Fibroblast of skin of right quadriceps (primary cell): Measurements from ENCODE around the gene ZFHX3.

Experiments used
- DNase-seq: peaks from one replicate; pipeline ENCODE4 v3.0.0-alpha.2; 2013

ZFHX3 gene

GRCh38 chr16:72865258-72865657 is 182.7 kb downstream of the ZFHX3 start:
- no peak for DNase-seq

- no peak for DNase-seq
Observed at GRCh38 chr16:72864130-72864833, 183.6 kb downstream of the ZFHX3 start.

DNA sequence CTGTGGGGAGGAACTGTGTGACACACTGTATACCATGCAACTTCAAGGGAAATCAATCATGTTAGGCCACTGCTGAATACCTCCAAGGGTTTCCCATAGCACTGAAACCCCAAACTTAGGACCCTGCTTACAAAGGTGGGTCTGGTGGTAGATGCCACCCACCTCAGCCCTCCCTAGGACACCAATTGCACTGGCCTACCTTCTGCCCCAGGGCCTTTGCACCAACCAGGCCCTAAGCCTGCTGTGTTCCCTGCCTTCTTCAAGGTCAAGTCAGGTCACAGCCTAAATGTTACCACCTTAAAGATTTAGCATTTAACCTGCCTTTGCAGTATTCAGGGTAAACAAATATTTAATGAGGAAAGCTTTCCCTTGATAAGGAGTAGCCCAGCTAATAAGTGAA is 185.8 kb downstream of the ZFHX3 start:
- DNase-seq, result no peak

GRCh38 chr16:72860726-72861562 is 187.0 kb downstream of the ZFHX3 start:
- no peak for DNase-seq

DNA sequence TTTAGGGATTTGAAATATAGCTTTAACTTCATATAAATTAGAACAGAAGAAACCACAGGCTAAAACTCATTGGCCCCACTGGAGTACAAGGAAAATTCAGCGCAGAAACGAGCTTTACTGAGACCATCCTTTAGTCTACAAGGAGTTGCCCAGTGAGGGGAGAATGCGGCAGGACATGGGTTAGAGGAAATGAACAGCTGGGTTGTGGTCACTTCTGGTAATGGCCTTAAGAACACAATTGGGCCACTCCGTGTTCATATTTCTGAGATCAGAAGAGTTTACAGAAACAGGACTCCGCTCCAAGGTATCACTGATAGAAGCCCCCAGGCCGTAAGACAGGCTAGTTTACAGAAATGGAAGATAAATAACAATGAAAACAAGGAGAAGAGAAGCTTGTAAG is 188.3 kb downstream of the ZFHX3 start:
- DNase-seq, result no peak

DNA sequence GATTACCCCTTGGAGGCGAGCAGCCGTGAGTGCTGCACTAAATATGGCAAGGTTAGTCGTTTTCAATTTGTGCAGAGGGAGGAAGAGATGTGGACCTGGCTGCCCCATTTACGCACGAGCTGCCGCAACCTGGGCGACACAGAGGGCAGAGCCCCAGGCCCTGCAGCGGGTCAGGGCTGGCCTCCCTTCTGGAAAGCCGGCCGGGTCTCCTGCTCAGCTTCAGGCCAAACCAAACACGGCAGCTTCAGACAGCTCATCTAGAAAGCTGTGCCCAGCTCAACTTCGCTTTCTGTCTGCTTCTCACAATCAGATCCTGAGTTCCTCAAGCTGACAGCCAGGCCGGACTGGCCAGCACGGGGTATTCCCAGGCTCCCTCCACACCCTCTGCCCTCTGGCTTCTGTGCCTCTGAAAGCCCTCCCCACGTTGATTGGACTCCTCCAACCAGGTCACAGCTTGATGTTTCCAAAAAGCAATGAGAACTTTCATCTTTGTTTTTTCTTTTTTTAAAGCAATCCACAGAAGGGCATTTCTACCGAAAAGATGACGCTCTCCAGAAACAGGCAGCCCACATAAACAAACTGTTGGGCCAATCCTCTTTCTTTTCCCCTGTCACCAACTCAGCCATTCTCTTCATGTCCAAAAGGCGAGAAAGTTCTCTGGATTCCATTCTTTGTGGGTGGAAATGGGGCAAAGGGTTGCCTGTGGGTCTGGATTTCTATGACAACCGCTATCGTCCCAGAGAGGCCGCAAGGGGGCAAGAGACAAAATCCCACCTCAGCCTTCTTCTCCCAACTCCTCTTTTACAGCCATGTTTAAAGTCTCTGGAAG is 189.0 kb downstream of the ZFHX3 start:
- no peak for DNase-seq

- no peak for DNase-seq
Observed at GRCh38 chr16:72857834-72858664, 189.9 kb downstream of the ZFHX3 start.

- DNase-seq, result no peak
Observed at GRCh38 chr16:72856797-72857196, 191.1 kb downstream of the ZFHX3 start.

DNA sequence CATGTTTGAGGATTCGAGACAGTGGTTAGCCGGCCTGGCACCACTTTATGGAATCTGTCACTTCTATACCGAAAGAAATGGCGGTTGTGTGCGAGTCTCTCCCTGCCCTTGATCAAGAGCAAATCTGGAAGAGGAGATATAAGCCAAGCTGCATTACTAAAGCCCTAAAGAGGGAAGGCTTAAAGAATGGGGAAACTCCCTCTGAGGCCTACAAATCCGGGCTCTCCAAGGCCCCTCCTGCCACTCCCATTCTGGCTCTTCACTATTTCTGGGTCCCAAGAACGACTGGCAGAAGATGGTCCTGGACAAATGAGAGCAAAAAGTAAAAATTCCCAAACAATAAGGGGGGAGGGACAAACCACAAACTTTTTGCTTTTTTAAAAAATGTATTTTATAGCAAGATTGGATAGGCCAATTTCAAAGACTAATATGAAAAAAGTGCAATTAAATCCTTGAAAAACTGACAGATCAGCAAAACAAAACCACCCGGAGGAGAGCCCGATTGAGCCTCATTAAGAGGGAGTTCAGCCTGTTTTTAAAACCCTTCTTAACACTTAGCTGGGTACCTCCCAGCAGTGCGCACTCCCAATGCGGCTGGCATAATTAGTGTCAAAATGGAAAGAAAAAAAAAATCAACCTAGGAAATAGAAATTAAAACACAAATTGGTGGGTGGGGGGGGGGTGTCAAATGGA is 193.5 kb downstream of the ZFHX3 start:
- DNase-seq, result no peak

DNA sequence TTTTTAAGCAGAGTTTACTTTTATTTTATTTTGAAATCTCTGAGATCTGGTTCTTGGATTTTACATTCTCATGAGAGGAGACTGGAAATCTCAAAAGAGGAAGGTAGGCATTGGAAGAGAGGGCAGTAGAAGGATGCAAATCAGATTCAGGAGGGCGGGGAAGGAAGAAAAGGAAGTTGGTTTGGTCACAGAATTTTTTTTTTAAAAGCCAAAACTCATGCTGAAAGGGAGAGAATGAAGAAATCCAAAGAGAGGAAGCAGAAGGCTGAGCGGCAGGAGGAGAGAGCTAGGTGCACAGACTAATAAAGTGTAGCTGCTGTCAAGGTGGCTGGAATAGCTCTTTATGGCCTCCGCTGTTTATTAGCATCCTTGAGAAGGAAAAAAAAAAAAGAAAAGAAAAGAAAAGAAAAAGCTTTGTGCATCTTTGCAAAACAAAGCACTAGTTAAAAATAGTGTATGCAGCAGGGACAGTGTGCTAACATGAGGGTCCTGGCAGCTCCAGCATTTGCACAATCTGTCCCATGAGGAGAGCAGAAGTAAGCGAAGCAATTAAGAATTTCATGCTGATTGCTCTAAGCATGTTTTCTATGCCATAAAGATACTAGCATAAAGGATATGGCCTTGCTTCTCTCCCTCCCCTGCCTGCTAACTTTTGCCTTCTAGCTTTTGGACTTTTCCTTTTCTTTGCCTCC is 194.2 kb downstream of the ZFHX3 start:
- DNase-seq, result no peak

DNA sequence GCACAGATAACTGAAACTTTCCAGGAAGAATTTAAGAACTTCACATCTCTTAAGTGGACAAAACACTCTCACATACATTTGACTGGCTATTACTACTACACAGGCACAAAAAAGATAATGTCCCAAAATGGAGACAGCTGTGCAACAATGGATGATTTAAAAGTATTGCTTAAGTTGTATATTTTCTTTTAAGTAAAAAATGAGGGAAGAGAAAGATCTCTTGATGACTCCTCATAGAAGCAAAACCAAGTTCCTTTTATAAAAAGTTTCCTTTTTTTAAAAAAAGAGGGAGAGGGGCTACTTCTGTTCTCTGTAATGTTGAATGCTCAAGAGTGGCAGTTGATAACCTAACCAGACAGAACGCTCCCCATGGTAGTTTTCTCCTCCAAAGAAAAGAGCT is 195.5 kb downstream of the ZFHX3 start:
- DNase-seq, result no peak

GRCh38 chr16:72850853-72851252 is 197.1 kb downstream of the ZFHX3 start:
- DNase-seq, result peak; percentile 81

DNA sequence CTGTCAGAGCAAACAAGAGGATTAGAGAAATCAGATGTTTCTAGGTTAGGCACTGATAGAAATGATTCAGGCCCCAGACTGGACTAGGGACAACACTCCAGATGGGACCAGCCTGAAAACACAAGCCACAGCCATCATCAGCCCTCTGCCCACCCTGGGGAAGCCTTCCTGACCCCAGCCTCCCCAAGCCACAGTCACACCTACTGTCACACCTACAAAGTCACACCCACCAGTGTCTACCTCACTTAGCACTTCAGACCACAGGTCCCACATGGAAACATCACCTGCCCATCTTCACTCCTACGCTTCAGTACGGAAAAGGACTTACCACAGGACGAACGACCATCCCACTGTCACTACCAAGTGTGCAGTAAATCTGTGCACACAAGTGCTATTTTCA is 197.9 kb downstream of the ZFHX3 start:
- no peak for DNase-seq

GRCh38 chr16:72848759-72849664 is 198.9 kb downstream of the ZFHX3 start:
- DNase-seq, result peak; percentile 93

DNA sequence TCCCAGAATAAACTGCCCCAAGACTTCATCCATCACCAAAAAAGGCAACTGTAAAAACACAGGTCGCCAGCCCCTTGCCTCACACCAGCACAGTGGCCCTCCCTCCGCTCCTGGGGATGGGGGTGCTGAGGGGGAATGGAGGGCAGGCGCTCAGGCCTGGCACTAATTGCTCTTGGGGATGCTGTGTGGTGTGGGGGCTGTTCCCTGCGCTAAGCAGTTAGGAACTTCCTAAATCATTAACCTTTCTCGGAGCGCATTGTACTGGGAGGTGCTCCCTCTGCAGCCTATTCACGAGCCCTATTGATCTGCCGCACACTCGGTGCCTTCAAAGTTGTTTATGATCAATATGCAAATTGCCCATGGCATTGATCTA is 199.9 kb downstream of the ZFHX3 start:
- DNase-seq, result no peak

GRCh38 chr16:72847187-72848027 is 200.5 kb downstream of the ZFHX3 start:
- peak; percentile 44 for DNase-seq

- DNase-seq, result no peak
Observed at GRCh38 chr16:72846594-72846993, 201.3 kb downstream of the ZFHX3 start.

- no peak for DNase-seq
Observed at GRCh38 chr16:72845322-72846020, 202.5 kb downstream of the ZFHX3 start.
